HG03457 (cell line): Measurements from ENCODE around the gene C5orf58.
A peak's percentile ranks its signal among the peaks of the same experiment; 100 is the strongest.

ENCODE experiments used
- ATAC-seq: cut with Tn5 transposase; IDR thresholded peaks from one replicate; pipeline ENCODE4 v1.9.1; 2021; ENCODE audit warnings: moderate number of reproducible peaks; ENCODE audit not compliant: unreplicated experiment

Gene C5orf58

GRCh38 chr5:170252720-170253350 is 20.1 kb downstream of the C5orf58 start:
- ATAC-seq = no peak

- ATAC-seq = peak; percentile 90
Measured at GRCh38 chr5:170254056-170254455, 21.3 kb downstream of the C5orf58 start.

GRCh38 chr5:170256571-170256970 is 23.8 kb downstream of the C5orf58 start:
- ATAC-seq = no peak

GRCh38 chr5:170257370-170257769 is 24.6 kb downstream of the C5orf58 start:
- no peak for ATAC-seq

GRCh38 chr5:170261528-170262043 is 28.8 kb downstream of the C5orf58 start:
- ATAC-seq = no peak

GRCh38 chr5:170262061-170263045 is 29.6 kb downstream of the C5orf58 start:
- ATAC-seq = no peak

GRCh38 chr5:170263906-170264305 is 31.1 kb downstream of the C5orf58 start:
- ATAC-seq = no peak

GRCh38 chr5:170265522-170265921 is 32.7 kb downstream of the C5orf58 start:
- no peak for ATAC-seq

GRCh38 chr5:170266570-170267381 is 34.0 kb downstream of the C5orf58 start:
- no peak for ATAC-seq

- ATAC-seq = no peak
Measured at GRCh38 chr5:170267431-170268152, 34.8 kb downstream of the C5orf58 start.

GRCh38 chr5:170268153-170268689 is 35.4 kb downstream of the C5orf58 start:
- no peak for ATAC-seq

- no peak for ATAC-seq
Measured at GRCh38 chr5:170268884-170269283, 36.1 kb downstream of the C5orf58 start.

- no peak for ATAC-seq
Measured at GRCh38 chr5:170269579-170269978, 36.8 kb downstream of the C5orf58 start.

- no peak for ATAC-seq
Measured at GRCh38 chr5:170270293-170271069, 37.7 kb downstream of the C5orf58 start.

GRCh38 chr5:170273968-170274710 is 41.4 kb downstream of the C5orf58 start:
- no peak for ATAC-seq

GRCh38 chr5:170275376-170275994 is 42.7 kb downstream of the C5orf58 start:
- no peak for ATAC-seq

- no peak for ATAC-seq
Measured at GRCh38 chr5:170276140-170276539, 43.4 kb downstream of the C5orf58 start.

- no peak for ATAC-seq
Measured at GRCh38 chr5:170277867-170278281, 45.1 kb downstream of the C5orf58 start.
